SU-DHL-6 (cell line): ENCODE measurements around the gene SP110.

Experiments used
- H2AFZ ChIP-seq: fragments of 200-600 bp; sonication (generic); 2 replicates; pipeline ENCODE4 v1.6.1; 2014; ENCODE audit warnings: low read depth, mild to moderate bottlenecking, moderate library complexity, mixed read lengths, antibody characterized with exemption, low read length; ENCODE audit not compliant: severe bottlenecking
- H3F3A ChIP-seq: fragments of 200-600 bp; shearing (Covaris generic); 2 replicates; pipeline ENCODE4 v1.6.0; 2016; ENCODE audit warnings: antibody characterized with exemption, mild to moderate bottlenecking; ENCODE audit not compliant: insufficient read depth
- H3K27ac ChIP-seq: fragments of 200-600 bp; sonication (generic); 2 replicates; pipeline ENCODE4 v1.5.1; 2016; ENCODE audit warnings: low read depth, mild to moderate bottlenecking, low read length, moderate library complexity, mixed read lengths
- H3K27me3 ChIP-seq: fragments of 200-600 bp; sonication (generic), shearing (Covaris generic); 2 replicates; pipeline ENCODE4 v1.6.0; 2014; ENCODE audit warnings: mild to moderate bottlenecking, low read length
- H3K36me3 ChIP-seq: fragments of 200-600 bp; sonication (generic); 2 replicates; pipeline ENCODE4 v1.6.1; 2014; ENCODE audit warnings: mild to moderate bottlenecking, low read length, mixed read lengths
- H3K4me2 ChIP-seq: fragments of 300-600, 200-600 bp; shearing (Covaris generic), sonication (generic); 2 replicates; pipeline ENCODE4 v1.6.0; 2014; ENCODE audit warnings: low read length, low read depth, mild to moderate bottlenecking; ENCODE audit not compliant: poor library complexity, severe bottlenecking
- H3K4me3 ChIP-seq: fragments of 200-600 bp; sonication (generic); 2 replicates; pipeline ENCODE4 v1.5.1; 2014; ENCODE audit warnings: antibody characterized with exemption, low read length, mild to moderate bottlenecking, mixed read lengths; ENCODE audit not compliant: insufficient read depth, poor library complexity, severe bottlenecking
- H3K79me2 ChIP-seq: fragments of 200-600 bp; sonication (generic); 2 replicates; pipeline ENCODE4 v1.6.1; 2014; ENCODE audit warnings: mild to moderate bottlenecking, low read length, moderate library complexity; ENCODE audit not compliant: insufficient read depth
- H3K9ac ChIP-seq: fragments of 200-600 bp; sonication (generic); 2 replicates; pipeline ENCODE4 v1.7.0; 2014; ENCODE audit warnings: mild to moderate bottlenecking, low read length
- H3K9me2 ChIP-seq: fragments of 200-600 bp; sonication (generic); replicated peaks from 2 replicates; pipeline ENCODE4 v1.6.1; 2014; ENCODE audit warnings: low read length; ENCODE audit not compliant: insufficient read depth
- H3K9me3 ChIP-seq: fragments of 200-600 bp; sonication (generic); 2 replicates; pipeline ENCODE4 v1.6.1; 2014; ENCODE audit warnings: low read length, mixed read lengths; ENCODE audit not compliant: insufficient read depth
- H4K20me1 ChIP-seq: fragments of 200-600 bp; sonication (generic); 2 replicates; pipeline ENCODE4 v1.6.1; 2014; ENCODE audit warnings: low read depth, mild to moderate bottlenecking, antibody characterized with exemption, low read length, moderate library complexity, mixed read lengths
- CTCF ChIP-seq: fragments of 200-600 bp; sonication (generic); IDR thresholded peaks from one replicate; pipeline ENCODE4 v1.5.1; 2017; ENCODE audit warnings: antibody characterized with exemption, mild to moderate bottlenecking, low read length, moderate library complexity; ENCODE audit not compliant: insufficient read depth, poor library complexity, severe bottlenecking
- EZH2phosphoT487 ChIP-seq: fragments of 200-600 bp; sonication (generic), shearing (Covaris generic); conservative IDR thresholded peaks from 2 replicates; pipeline ENCODE4 v1.6.1; 2018; ENCODE audit warnings: mild to moderate bottlenecking, antibody characterized with exemption, low read length, moderate library complexity, mixed read lengths

SP110 gene

GRCh38 chr2:230258483-230258882, 38.7 kb upstream of the SP110 start:
- Histone ChIP-seq H3K79me2 (peaks cover 5% of the 10 kb centered on the region), H3K36me3 (peaks cover 7% of the 10 kb centered on the region; the same call in 1 of the 2 replicates), H3K4me2 (no peak overlapping the region), H3K9me3 (no peaks in the 10 kb centered on the region), H3K27me3 (no peaks in the 10 kb centered on the region), H4K20me1 (no peaks in the 10 kb centered on the region), H3K4me3 (no peak overlapping the region), H3K9ac (no peak overlapping the region), H3F3A (no peaks in the 10 kb centered on the region; the same call in 1 of the 2 replicates), H3K27ac (no peak overlapping the region), H2AFZ (no peak overlapping the region), H3K9me2 (no peaks in the 10 kb centered on the region)
- no peak for TF ChIP-seq CTCF
- TF ChIP-seq EZH2phosphoT487: no peak

- H4K20me1 ChIP-seq: no peaks in the 10 kb centered on the region
- no peaks in the 10 kb centered on the region; the same call in 1 of the 2 replicates for H3F3A ChIP-seq
- H3K9me3 ChIP-seq: no peaks in the 10 kb centered on the region
- H3K27ac ChIP-seq: peak overlapping the region; percentile 31
- H3K4me3 ChIP-seq: no peak overlapping the region
- no peak overlapping the region for H2AFZ ChIP-seq
- no peaks in the 10 kb centered on the region for H3K9me2 ChIP-seq
- no peak overlapping the region for H3K9ac ChIP-seq
- H3K36me3 ChIP-seq: peaks cover 7% of the 10 kb centered on the region; the same call in 1 of the 2 replicates
- H3K4me2 ChIP-seq: no peak overlapping the region
- no peak for TF ChIP-seq EZH2phosphoT487
- no peak for TF ChIP-seq CTCF
- peaks cover 5% of the 10 kb centered on the region for H3K79me2 ChIP-seq
- H3K27me3 ChIP-seq: no peaks in the 10 kb centered on the region
These were observed 37.0 kb upstream of the SP110 start for GRCh38 chr2:230256733-230257332.

GRCh38 chr2:230254152-230254881, 34.5 kb upstream of the SP110 start:
- Histone ChIP-seq H3K9me3 (no peaks in the 10 kb centered on the region), H3K4me3 (no peak overlapping the region), H3K4me2 (no peak overlapping the region), H3K9me2 (no peaks in the 10 kb centered on the region), H3K27me3 (no peaks in the 10 kb centered on the region), H3K9ac (no peak overlapping the region), H2AFZ (no peak overlapping the region), H3F3A (no peaks in the 10 kb centered on the region; the same call in 1 of the 2 replicates), H4K20me1 (no peaks in the 10 kb centered on the region), H3K79me2 (no peaks in the 10 kb centered on the region), H3K36me3 (peaks cover 14% of the 10 kb centered on the region; the same call in 1 of the 2 replicates), H3K27ac (no peak overlapping the region)
- TF ChIP-seq CTCF: no peak
- TF ChIP-seq EZH2phosphoT487: no peak
